CD1c-positive myeloid dendritic cell (primary cell): Measurements from ENCODE around the gene LYSET.
"Not testable (repeated sequence)": the region's sequence is repeated elsewhere in the genome, so short reads cannot be mapped to it uniquely, and the experiment has no call there.

Experiments
- DNase-seq: peaks from one replicate; pipeline ENCODE4 v3.0.0-alpha.2; 2016; ENCODE audit errors: extremely low spot score

The LYSET gene

DNA sequence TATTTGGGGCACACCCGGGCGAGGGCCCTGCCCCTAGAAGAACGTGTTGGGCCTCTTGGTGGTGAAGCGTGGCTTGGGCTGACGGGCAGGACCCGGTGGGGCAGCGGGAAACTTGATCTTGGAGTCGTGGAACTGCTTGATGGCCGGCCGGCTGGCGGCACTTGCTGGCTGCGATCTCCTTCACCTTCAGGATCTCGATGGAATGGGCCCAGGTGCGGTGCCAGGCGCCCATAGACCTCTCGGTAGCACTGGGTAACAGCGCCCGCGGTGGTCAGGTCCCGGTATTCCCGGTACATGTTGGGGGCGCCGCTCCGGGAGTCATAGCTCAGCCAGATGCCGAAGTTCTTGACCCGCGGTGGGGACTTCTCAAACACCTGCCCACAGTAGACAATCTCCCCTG lies 38.4 kb downstream of the LYSET start:
- no peak for DNase-seq

DNA sequence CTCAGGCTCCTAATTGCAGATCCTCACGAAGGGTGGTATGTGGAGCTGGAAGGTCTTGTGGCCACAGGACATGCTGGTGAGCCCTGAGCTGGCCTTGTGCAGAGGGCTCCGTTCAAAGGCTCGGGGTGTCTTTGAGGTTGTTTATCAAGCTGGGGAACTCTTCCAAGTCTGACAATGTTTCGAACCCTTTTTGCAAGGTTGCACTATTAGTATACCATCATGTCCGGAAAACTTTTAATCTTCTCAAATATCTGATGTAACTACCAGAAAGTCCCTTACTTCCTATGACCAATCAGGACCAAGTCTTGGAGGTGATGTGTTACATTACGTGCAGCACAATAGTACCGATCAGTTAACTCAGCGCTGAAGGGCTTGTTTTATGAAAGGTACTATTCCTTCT lies 43.4 kb downstream of the LYSET start:
- DNase-seq: no peak

DNA sequence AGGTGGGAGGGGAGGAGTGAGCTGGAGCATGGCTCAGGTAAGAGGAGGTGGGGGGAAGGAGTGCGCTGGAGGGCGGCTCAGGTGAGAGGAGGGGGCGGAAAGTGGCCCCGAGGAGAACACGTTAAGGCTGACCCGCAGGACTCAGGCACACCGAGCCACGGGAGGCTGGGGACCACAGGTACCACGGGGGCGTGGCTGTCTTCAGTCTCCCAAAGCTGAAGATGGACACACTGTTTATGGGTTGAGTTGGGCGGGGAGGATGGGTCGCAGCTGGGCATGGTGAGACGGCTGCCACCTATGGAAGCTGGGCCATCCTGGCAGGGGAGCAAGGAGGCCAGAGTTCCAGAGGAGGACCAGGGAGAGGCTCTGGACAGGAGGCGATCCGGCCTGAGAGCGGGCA lies 45.4 kb downstream of the LYSET start:
- no peak for DNase-seq

DNA sequence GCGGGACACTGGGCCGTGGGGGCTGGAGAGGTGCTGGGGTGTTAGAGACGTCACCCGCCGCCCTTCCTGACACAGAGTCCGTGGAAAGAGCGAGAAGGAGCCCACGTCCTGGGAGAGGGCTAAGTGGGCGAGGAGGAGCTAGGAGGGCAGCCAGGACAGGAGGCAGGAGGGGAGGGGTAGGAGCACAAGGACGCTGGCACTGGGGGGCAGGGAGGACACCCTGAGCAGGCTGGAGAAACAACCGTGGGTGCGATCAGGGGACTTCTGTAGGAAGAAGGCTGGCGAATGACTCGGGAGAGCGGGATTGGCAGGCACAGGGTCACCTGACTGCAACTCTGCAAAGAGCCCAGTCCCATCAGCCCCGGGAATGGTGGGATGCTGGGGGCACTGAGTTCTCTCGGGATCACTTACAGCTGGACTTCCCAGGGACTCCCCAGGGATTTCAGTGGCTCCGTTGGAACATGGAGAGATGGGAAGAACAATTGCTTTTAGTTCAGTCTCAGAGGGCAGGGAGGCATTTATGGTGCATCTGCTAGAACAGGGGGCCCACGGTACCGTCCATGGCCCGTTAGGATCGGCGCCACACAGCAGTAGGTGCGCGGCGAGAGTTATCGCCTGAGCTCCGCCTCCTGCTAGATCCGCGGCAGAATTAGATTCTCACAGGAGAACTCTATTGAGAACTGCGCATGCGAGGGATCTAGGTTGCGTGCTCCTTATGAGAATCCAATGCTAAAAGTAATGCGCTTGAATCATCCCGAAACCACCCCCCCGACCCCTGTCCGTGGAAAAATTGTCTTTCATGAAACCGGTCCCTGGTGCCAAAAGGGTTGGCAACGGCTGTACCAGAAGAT lies 46.2 kb downstream of the LYSET start:
- no peak for DNase-seq

DNA sequence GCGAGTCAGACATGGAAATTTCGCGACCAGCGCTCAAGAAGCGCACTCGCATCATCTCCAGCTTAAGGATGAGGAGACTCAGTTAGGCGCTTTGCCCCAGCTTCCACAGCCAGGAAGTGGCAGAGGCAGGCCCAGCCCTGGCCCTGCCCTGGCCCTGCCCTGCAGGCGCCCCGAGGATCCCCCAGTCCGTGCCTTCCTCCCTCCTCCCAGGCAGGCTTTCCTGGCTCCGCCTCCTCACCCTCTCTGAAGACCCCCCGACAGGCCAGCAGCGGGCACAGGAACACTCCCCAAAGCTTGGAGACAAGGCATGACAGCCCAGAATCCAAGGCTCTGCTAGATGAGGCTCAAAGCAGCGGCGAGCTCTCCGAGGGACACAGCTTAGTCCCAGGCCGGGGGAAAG lies 47.0 kb downstream of the LYSET start:
- no peak for DNase-seq

DNA sequence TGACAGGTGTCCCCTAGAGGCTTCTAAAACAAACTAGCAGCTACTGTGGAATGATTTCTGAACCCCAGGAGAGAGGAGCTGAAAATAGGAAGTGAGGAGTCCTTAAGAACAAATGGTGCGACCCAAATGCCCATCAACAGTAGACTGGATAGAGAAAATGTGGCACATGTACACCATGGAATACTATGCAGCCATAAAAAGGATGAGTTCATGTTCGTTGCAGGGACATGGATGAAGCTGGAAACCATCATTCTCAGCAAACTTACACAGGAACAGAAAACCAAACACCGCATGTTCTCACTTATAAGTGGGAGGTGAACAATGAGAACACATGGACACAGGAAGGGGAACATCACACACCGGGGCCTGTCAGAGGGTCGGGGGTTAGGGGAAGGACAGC lies 48.0 kb downstream of the LYSET start:
- not testable (repeated sequence) for DNase-seq

DNA sequence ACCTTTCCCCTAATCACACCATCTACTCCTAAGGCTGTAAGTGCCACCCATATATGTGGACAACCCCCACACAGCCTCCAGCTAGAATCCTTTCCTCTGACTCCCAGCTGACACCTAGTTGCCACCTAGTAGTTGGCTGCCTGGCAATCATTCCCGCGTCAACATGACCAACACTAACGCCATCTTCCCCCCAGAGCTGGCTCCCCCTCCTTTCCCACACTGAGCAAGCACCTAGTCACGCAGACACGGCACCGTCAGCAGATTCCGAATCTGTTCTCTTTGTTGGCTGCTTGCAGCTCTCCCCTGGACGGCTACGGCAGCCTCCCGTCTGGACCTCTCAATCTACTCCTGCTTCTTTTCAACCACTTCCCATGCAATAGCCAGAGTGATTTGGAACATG lies 49.7 kb downstream of the LYSET start:
- no peak for DNase-seq
